ENCODE measurements around the gene KCNQ5.

DNA sequence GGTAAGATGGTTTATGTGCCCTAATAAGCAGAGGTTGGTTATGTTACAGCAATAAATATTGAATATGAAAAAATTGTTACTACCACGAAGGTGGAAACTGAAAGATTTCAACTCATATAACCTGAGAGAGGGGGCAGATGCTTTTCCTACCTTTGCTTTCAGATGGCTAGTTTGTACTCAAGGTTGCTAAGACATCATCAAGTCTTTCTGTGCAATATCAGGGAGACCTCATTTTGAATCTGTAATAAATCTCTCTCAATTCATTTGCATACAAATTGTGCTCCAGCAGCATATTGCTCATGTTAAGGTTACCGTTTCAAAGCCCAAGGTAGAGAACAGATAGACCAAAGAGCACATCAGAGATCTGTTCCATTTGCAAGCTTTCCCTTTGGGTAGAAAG is 383.0 kb downstream of the KCNQ5 start:
- TF ChIP-seq SIN3A (conservative IDR thresholded peaks at IDR 0.05 in 1 of 2, IDR thresholded peaks at IDR 0.05 in 1 of 2; ENCODE audit: low read depth in 1 of 2, low read length in 2 of 2): no peak
- TF ChIP-seq POLR2A (IDR thresholded peaks at IDR 0.05; ENCODE audit: control extremely low read depth in 1 of 2, low read depth in 2 of 2, low read length in 2 of 2): no peak
- TF ChIP-seq, protein P1, sequence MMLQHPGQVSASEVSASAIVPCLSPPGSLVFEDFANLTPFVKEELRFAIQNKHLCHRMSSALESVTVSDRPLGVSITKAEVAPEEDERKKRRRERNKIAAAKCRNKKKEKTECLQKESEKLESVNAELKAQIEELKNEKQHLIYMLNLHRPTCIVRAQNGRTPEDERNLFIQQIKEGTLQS (IDR thresholded peaks at IDR 0.05; ENCODE audit: insufficient read depth, low read depth, low read length): no peak

All from H1 (cell line).